Breast epithelium (tissue), 3 donors: Measurements from ENCODE around the gene GATC.

Source experiments
- POLR2A ChIP-seq: fragments of 450-650 bp; IDR thresholded peaks from one replicate; pipeline ENCODE4 v1.6.1; 2016; ENCODE audit warnings: antibody characterized with exemption, mild to moderate bottlenecking, moderate library complexity
- TF ChIP-seq, protein P1 (sequence below), 3 donors: fragments of 450-650 bp; IDR thresholded peaks; one replicate each; pipeline ENCODE4 v1.5.1; 2016 to 2017; ENCODE audit warnings: antibody characterized with exemption in 3 of 3, mild to moderate bottlenecking in 3 of 3, moderate library complexity in 3 of 3

DNA sequence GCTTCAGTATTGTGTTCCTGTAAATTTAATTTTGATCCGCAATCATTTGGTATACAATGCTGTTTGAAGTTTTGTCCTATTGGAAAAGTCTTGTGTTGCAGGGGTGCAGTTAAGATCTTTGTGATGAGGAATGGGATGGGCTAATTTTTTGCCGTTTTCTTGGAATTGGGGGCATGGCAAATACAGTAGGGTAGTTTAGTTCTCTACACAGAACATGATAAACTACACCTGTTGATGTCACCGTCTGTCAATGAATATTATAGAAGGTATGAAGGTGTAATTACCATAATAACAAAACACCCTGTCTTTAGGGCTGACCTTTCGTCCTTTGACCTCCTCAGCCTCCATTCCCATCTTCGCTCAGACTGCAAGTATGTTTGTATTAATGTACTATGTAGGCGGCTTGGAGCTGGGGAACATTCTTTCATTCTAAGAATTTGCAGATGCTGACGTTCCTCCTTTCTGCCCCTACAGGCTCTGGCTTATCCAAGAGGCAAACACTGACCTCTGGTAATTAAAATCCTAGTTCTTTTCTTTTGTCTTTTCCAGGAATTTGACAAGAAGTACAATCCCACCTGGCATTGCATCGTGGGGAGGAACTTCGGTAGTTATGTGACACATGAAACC lies 51.4 kb downstream of the GATC start:
- TF ChIP-seq, protein P1, sequence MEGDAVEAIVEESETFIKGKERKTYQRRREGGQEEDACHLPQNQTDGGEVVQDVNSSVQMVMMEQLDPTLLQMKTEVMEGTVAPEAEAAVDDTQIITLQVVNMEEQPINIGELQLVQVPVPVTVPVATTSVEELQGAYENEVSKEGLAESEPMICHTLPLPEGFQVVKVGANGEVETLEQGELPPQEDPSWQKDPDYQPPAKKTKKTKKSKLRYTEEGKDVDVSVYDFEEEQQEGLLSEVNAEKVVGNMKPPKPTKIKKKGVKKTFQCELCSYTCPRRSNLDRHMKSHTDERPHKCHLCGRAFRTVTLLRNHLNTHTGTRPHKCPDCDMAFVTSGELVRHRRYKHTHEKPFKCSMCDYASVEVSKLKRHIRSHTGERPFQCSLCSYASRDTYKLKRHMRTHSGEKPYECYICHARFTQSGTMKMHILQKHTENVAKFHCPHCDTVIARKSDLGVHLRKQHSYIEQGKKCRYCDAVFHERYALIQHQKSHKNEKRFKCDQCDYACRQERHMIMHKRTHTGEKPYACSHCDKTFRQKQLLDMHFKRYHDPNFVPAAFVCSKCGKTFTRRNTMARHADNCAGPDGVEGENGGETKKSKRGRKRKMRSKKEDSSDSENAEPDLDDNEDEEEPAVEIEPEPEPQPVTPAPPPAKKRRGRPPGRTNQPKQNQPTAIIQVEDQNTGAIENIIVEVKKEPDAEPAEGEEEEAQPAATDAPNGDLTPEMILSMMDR (IDR thresholded peaks at IDR 0.05): no peak
- no peak for TF ChIP-seq POLR2A
